ENCODE measurements around the gene FLCN.
"Not testable (repeated sequence)": the region's sequence is repeated elsewhere in the genome, so short reads cannot be mapped to it uniquely, and the experiment has no call there.

GRCh38 chr17:17277431-17277830, 40.5 kb upstream of the FLCN start:
- not testable (repeated sequence) for TF ChIP-seq MAX (IDR thresholded peaks at IDR 0.05; ENCODE audit: insufficient read depth, insufficient read length); JUN (IDR thresholded peaks at IDR 0.05; ENCODE audit: borderline replicate concordance, insufficient read depth, insufficient read length, low read depth); CTCF (IDR thresholded peaks at IDR 0.05; ENCODE audit: extremely low read depth in 1 of 2, insufficient read depth in 1 of 2, low read depth in 1 of 2, low read length in 2 of 2); POLR2A (IDR thresholded peaks at IDR 0.05; ENCODE audit: low read depth, low read length); POLR2AphosphoS5 (IDR thresholded peaks at IDR 0.05; ENCODE audit: insufficient read depth, low read depth, low read length); EZH2 (IDR thresholded peaks at IDR 0.05; ENCODE audit: borderline replicate concordance, low read depth, low read length, severe bottlenecking)
